Prostate gland (tissue), 2 donors: ENCODE data around the gene PPP4R1. TPM values are rescaled to one million over a fixed set of nuclear protein-coding genes. Genes with fewer than 3 reads are reported as not detected.
"Not testable (repeated sequence)": the region's sequence is repeated elsewhere in the genome, so short reads cannot be mapped to it uniquely, and the experiment has no call there.

Experiments used
- DNase-seq: peaks from one replicate; pipeline ENCODE4 v3.0.0-alpha.2; 2019; ENCODE audit warnings: low spot score
- H3K27ac ChIP-seq, 2 donors: fragments of 200-600 bp; sonication (generic); 2 replicates each; pipeline ENCODE4 v1.5.1; 2017 to 2019
- H3K27me3 ChIP-seq: fragments of 200-600 bp; sonication (generic); replicated peaks from 2 replicates; pipeline ENCODE4 v1.5.1; 2019; ENCODE audit not compliant: insufficient read depth
- H3K36me3 ChIP-seq, 2 donors: fragments of 200-600 bp; sonication (generic); 1 replicate in 1 of 2; 2 replicates in 1 of 2; pipeline versions ENCODE4 v1.5.1 to v1.8.1; 2017 to 2019
- H3K4me1 ChIP-seq: fragments of 200-600 bp; sonication (generic); replicated peaks from 2 replicates; pipeline ENCODE4 v1.5.1; 2019
- H3K4me3 ChIP-seq, 2 donors: fragments of 200-600 bp; sonication (generic); 2 replicates each; pipeline ENCODE4 v1.5.1; 2017 to 2019
- H3K9me3 ChIP-seq: fragments of 200-600 bp; sonication (generic); 2 replicates; pipeline ENCODE4 v1.5.1; 2017
- POLR2A ChIP-seq: fragments of 450-650 bp; IDR thresholded peaks from one replicate; pipeline ENCODE4 v1.6.1; 2016; ENCODE audit warnings: antibody characterized with exemption, mild to moderate bottlenecking
- POLR2AphosphoS5 ChIP-seq: sonication (generic); formaldehyde crosslinking; IDR thresholded peaks from one replicate; pipeline ENCODE4 v1.6.1; 2017; ENCODE audit warnings: antibody characterized with exemption
- WGBS: methylation state at CpG from one replicate; pipeline ENCODE4 v1.1.5; 2018; 5-methylcytosine and 5-hydroxymethylcytosine counted together
- intact Hi-C: fragments of 100-400 bp; cut with DNase I; formaldehyde crosslinking; loops from one replicate; pipeline ENCODE4 v1.14.2; 2022
- total RNA-seq, 2 donors: library from RNA; depleted of rRNA; stranded (reverse); fragments of >200 nt; gene quantifications; one replicate each; pipeline ENCODE4 v1.1.0, GENCODE V29; 2016
- TF ChIP-seq, protein P1 (sequence below), 4 experiments: fragments of 200-600 bp in 2 of 4; fragments of 450-650 bp in 2 of 4; sonication (generic) in 2 of 4; IDR thresholded peaks; 1 replicate in 3 of 4; 2 replicates in 1 of 4; pipeline ENCODE4 v1.5.1; 2016 to 2019; ENCODE audit warnings: antibody characterized with exemption in 4 of 4, mild to moderate bottlenecking in 2 of 4, moderate library complexity in 2 of 4

PPP4R1 gene
- total RNA-seq, 2 donors from 2014 or later = 39.1 to 67.0 TPM

DNA sequence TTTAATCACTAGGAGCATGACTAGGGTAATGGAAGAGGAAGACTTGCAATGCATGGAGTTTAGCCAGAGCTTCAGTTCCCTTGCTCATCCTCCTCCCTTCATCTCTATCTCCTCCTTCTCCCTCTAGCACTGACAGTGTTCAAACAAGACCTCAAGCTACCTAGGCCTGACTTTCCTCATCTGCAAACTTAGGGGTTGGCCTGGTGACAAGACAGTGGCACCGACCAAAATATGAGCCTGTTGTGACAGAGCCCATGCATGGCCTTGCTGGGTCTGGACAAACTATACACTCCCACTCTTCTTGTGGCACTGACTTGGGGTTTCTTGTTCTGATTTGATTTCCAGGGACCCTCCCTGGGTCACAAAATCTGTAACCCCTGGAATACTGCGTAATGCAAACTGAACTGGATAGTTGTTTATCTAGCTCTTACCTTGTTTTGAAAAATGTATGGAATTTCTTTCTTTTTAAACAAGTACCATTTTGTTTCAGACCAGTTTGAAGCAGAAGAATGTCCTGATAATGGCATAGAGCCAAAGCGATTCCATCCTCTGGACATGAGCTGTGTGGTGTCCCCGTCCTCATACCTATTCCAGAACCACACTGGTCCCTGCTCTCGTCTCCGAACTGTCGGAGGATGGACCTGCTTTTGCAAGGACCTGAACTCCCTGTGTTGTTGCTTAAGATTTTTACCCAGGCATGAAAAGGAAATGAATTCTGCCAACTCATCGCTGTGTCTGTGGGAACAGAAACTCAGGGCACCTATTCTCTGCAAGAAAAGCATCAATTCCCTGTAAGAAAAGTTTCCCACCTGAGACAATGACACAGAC lies 33.4 kb upstream of the PPP4R1 start:
- Histone ChIP-seq H3K4me3 (no peak overlapping the region), H3K27me3 (no peaks in the 10 kb centered on the region), H3K27ac (no peak overlapping the region), H3K36me3 (no peaks in the 10 kb centered on the region), H3K9me3 (no peaks in the 10 kb centered on the region), H3K4me1 (no peaks in the 10 kb centered on the region)
- TF ChIP-seq POLR2A (no peak), POLR2AphosphoS5 (no peak)
- TF ChIP-seq, protein P1, sequence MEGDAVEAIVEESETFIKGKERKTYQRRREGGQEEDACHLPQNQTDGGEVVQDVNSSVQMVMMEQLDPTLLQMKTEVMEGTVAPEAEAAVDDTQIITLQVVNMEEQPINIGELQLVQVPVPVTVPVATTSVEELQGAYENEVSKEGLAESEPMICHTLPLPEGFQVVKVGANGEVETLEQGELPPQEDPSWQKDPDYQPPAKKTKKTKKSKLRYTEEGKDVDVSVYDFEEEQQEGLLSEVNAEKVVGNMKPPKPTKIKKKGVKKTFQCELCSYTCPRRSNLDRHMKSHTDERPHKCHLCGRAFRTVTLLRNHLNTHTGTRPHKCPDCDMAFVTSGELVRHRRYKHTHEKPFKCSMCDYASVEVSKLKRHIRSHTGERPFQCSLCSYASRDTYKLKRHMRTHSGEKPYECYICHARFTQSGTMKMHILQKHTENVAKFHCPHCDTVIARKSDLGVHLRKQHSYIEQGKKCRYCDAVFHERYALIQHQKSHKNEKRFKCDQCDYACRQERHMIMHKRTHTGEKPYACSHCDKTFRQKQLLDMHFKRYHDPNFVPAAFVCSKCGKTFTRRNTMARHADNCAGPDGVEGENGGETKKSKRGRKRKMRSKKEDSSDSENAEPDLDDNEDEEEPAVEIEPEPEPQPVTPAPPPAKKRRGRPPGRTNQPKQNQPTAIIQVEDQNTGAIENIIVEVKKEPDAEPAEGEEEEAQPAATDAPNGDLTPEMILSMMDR (IDR thresholded peaks at IDR 0.05) = no peak
- intact Hi-C loops = no loop called here
- WGBS = 72% methylated on average over 8 of the region's 8 CpGs
- DNase-seq = no peak

DNA sequence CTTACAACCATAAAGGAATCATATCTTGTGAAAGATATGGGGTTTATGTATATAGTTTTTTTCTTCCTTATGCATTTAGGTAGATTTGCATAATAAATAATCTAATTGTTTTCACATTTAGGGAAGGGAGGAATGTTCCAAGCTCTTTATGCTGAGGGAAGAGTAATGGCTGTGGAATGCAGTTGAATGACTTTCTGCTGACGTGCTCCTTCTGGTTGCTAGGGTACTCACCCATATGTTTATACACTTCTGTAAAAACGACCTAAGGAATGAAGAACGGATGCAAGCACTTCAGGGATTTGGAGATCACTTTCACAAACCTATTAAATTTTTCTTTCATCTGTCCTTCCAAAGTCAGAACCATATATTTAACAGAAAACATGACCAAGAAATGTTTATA lies 29.2 kb upstream of the PPP4R1 start:
- no peak overlapping the region for H3K27ac ChIP-seq

DNA sequence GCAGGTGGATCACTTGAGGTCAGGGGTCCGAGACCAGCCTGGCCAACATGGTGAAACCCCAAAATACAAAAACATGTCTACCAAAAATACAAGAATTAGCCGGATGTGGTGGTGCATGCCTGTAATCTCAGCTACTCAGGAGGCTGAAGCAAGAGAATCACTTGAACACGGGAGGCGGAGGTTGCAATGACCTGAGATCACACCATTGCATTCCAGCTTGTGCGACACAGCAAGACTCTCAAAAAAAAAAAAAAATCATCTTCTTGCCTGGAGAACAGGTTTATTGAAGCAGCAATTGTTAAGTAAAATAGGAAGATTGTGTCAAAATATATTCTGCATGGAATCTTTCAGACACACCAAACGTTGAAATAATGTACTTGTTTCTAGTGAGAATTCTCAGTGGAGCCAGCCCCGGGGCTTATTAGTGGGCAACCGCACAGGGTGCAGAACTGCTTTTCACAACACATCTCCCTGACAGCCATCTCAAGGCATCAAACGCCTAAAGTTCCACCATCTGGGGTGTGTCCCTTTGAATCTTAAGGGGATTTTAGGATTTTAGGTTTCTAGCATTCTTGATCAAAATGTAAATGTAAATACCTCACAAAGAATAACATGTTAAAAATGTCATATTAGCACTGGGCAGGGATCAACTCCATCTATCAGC lies 28.6 kb upstream of the PPP4R1 start:
- no peaks in the 10 kb centered on the region for H3K36me3 ChIP-seq
- intact Hi-C loops = no loop called here
- H3K27me3 ChIP-seq = no peaks in the 10 kb centered on the region
- TF ChIP-seq, protein P1 (IDR thresholded peaks at IDR 0.05) = no peak
- no peak for TF ChIP-seq POLR2A
- DNase-seq = no peak
- H3K4me3 ChIP-seq = no peak overlapping the region
- H3K9me3 ChIP-seq = no peaks in the 10 kb centered on the region
- WGBS = 81% methylated on average over 9 of the region's 9 CpGs
- no peaks in the 10 kb centered on the region for H3K4me1 ChIP-seq
- no peak overlapping the region for H3K27ac ChIP-seq

More for the DNA sequence above, 29.2 kb upstream of the PPP4R1 start:
- peak; percentile 46 for TF ChIP-seq POLR2AphosphoS5
- no peak for TF ChIP-seq POLR2A
- no peaks in the 10 kb centered on the region for H3K27me3 ChIP-seq
- H3K4me3 ChIP-seq = no peak overlapping the region
- intact Hi-C loops = no loop called here
- H3K4me1 ChIP-seq = no peaks in the 10 kb centered on the region
- H3K9me3 ChIP-seq = no peaks in the 10 kb centered on the region
- 20% methylated on average over 3 of the region's 3 CpGs for WGBS
- peak; percentile 27 for DNase-seq
- H3K36me3 ChIP-seq = no peaks in the 10 kb centered on the region

DNA sequence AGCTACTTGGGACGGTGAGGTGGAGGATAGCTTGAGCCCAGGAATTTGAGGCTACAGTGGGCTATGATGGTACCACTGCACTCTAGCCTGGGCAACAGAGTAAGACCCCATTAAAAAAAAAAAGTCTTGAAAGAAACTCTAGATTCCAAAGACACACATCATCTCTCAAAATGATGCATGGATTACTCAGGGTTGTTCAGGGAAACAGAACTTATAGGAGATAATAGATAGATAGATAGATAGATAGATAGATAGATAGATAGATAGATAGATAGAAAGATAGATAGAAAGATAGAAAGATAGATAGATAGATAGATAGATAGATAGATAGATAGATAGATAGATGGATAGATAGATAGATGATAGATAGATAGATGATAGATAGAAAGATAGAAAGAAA lies 26.7 kb upstream of the PPP4R1 start:
- DNase-seq, H3K27ac ChIP-seq, H3K4me3 ChIP-seq, H3K27me3 ChIP-seq, intact Hi-C loops, H3K4me1 ChIP-seq, H3K9me3 ChIP-seq, H3K36me3 ChIP-seq: not testable (repeated sequence)
- 93% methylated on average over 1 of the region's 1 CpG for WGBS

DNA sequence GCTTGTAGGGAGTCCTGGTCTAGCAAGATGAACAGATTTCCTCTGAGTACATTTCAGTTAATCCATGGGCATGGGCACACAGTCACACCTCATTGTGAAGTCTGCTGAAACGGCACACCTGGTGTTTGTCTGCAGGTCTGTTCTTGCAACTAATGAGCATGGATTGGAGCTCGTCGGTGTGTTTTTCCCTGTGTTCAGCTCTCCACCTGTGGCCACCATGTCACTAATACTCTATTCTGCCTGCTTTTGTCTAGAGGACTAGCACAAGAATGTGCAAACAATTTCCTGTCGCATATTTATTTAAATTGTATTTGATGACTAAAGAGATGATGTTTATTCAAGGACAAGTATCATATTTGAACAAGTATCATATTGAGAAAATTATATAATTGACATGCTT lies 24.5 kb upstream of the PPP4R1 start:
- H3K36me3 ChIP-seq = no peaks in the 10 kb centered on the region
- no peak overlapping the region for H3K27ac ChIP-seq
- WGBS = 41% methylated on average over 4 of the region's 4 CpGs

More for the DNA sequence above, 24.5 kb upstream of the PPP4R1 start:
- H3K9me3 ChIP-seq = no peaks in the 10 kb centered on the region
- no peaks in the 10 kb centered on the region for H3K27me3 ChIP-seq
- intact Hi-C loops = no loop called here
- no peak overlapping the region for H3K4me3 ChIP-seq
- no peaks in the 10 kb centered on the region for H3K4me1 ChIP-seq
- TF ChIP-seq POLR2A (no peak), POLR2AphosphoS5 (no peak)
- TF ChIP-seq, protein P1 (IDR thresholded peaks at IDR 0.05) = no peak
- no peak for DNase-seq
